ENCODE results near the gene ACSS2.

The ACSS2 gene

DNA sequence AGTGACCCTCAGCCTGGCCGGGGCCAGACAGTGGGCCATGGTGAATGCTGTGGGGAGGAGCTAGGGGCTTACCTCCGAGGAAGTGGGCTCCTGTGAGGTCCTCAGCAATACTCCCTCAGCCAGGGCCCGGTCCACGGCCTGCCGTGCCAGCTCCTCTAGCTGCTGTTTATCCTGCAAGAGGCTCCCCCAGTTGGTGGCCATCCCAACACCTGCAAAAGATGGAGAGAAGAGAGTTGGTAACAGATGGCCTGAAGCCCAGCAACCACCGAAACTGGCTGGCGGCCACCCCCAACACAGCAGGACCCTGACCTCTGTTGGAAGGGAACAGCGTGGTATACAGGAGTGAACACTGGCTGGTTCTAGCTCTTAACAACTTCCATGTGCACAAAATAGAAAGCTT lies 75.2 kb downstream of the ACSS2 start:
- H3K27ac ChIP-seq, result no peak overlapping the region
- no peak for TF ChIP-seq ZFX (IDR thresholded peaks at IDR 0.05)
- TF ChIP-seq, protein P1, sequence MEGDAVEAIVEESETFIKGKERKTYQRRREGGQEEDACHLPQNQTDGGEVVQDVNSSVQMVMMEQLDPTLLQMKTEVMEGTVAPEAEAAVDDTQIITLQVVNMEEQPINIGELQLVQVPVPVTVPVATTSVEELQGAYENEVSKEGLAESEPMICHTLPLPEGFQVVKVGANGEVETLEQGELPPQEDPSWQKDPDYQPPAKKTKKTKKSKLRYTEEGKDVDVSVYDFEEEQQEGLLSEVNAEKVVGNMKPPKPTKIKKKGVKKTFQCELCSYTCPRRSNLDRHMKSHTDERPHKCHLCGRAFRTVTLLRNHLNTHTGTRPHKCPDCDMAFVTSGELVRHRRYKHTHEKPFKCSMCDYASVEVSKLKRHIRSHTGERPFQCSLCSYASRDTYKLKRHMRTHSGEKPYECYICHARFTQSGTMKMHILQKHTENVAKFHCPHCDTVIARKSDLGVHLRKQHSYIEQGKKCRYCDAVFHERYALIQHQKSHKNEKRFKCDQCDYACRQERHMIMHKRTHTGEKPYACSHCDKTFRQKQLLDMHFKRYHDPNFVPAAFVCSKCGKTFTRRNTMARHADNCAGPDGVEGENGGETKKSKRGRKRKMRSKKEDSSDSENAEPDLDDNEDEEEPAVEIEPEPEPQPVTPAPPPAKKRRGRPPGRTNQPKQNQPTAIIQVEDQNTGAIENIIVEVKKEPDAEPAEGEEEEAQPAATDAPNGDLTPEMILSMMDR (conservative IDR thresholded peaks at IDR 0.05), result no peak

DNA sequence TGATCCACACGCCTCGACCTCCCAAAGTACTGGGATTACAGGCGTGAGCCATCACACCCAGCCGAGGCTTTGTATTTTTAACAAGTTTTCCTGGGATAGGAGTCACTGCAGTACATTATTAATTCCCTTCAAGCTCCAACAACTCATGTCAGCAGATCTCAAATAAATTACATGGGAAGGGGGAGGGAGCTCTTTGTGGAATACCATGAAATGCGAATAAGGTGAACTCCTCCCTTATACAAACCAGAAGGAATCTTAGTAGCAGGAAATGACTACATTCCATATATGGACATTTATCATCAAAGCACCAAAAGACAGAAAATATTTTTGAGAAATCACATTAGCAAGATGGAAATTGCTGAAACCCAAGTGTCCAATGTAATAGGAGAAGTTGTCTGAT lies 76.3 kb downstream of the ACSS2 start:
- TF ChIP-seq ZFX (IDR thresholded peaks at IDR 0.05), result no peak
- TF ChIP-seq, protein P1 (conservative IDR thresholded peaks at IDR 0.05), result no peak
- H3K27ac ChIP-seq, result no peak overlapping the region

DNA sequence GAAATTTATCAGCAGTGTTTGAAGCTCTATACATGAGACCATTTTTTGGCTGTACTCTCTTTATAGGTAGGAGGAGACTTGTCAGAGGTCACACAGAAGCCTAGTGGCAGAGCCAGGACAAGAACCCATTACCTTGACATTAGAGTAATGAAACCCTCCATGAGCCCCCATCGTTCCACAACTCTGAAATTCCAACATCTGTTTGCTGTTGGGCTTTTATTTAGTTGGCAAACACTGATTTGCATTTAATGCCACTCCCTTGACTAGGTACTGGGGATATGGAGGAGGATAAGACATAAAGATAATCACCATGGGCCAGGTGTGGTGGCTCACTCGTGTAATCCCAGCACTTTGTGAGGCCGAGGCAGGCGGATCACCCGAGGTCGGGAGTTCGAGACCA lies 77.5 kb downstream of the ACSS2 start:
- TF ChIP-seq, protein P1 (conservative IDR thresholded peaks at IDR 0.05), result no peak
- TF ChIP-seq ZFX (IDR thresholded peaks at IDR 0.05), result no peak
- peak overlapping the region; percentile 91 for H3K27ac ChIP-seq

DNA sequence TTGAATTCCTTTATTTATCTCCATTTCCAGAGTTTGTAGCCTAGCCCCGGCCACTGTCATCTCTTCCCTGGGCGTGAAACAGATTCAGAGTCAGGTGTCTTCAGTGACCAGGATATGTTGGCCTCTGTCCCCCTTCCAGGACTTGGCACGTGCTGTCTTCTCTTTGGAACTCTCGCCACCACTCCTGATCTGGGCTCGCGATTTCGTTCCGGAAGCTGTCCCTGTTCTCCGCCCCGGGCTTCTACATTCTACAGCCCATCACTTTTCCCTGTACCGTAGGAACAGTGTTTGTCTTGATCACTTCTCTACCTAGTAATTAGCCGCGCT lies 78.5 kb downstream of the ACSS2 start:
- no peak for TF ChIP-seq ZFX (IDR thresholded peaks at IDR 0.05)
- TF ChIP-seq, protein P1 (conservative IDR thresholded peaks at IDR 0.05), result no peak
- peak overlapping the region; percentile 91 for H3K27ac ChIP-seq

DNA sequence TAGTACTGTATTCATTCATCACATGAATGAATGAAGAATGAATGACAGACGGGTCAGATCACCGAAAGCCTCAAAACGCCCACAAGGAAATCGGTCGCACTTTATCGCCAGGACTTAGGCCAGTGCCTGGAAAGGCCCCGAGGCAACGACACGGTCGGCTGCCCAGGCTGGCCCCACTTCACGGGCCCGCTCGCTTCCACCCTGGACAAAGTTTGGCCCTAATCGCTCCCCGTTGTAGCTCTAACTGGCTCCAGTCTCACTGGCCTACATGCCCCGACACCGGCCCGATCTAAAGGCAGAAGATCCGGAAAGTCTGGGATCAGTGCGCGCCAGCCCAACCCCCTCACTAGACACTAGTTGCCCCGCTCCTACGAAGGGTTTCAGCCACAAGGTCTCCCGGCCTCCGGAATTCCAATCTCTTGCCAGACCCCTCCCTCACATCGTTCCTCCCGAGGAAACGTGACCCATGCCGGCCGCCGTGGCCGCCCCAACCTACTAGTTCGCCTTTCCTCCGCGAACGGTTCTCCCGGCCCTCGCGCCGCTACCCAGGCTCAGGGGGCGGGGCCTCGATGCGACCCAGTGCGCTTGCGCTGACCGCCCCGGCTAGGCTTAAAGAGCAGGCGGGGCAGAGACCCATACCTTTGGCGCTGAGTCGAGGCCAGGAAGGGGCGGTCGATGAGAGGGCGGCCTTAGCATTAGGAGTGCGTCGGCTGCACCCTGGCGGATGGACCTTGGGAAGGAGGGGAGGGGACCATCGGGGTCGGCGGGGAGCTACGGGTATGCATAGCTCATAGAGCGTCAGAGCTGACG lies 79.0 kb downstream of the ACSS2 start, which contains the start of the genes GSS and MYH7B:
Gene GSS (minus strand): TSS at position 576 of the 810 bp plus-strand sequence. CDS start 3,954 bp downstream, outside the sequence.
Gene MYH7B (plus strand): TSS at position 638 of the 810 bp plus-strand sequence. CDS start 22,138 bp downstream, outside the sequence.
- peak within 1 kb of the TSS; percentile 91 for H3K27ac ChIP-seq
- TF ChIP-seq, protein P1 (conservative IDR thresholded peaks at IDR 0.05), result peak; percentile 71
- peak; percentile 74 for TF ChIP-seq ZFX (IDR thresholded peaks at IDR 0.05)

DNA sequence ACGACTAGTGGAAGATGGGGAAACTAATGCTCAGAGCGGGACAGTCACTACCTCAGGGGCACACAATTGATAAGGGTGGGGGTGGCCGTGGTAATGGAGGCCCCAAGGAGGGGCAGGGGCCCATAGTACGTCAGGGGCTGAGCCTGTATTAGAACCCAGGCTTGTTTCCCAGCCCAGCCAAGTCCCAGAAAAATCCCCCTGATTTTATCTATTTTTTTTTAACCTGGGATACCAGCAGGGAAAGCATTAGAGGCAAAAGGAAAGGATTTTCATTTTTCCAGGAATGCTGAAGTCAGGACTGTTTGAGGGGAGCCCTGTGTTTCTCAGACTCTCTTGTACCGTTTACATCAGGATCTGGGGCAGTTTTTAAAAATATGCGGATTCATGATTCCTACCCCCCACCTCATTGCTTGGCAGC lies 79.6 kb downstream of the ACSS2 start:
- no peak for TF ChIP-seq ZFX (IDR thresholded peaks at IDR 0.05)
- TF ChIP-seq, protein P1 (conservative IDR thresholded peaks at IDR 0.05), result peak; percentile 44
- H3K27ac ChIP-seq, result peak overlapping the region; percentile 91

DNA sequence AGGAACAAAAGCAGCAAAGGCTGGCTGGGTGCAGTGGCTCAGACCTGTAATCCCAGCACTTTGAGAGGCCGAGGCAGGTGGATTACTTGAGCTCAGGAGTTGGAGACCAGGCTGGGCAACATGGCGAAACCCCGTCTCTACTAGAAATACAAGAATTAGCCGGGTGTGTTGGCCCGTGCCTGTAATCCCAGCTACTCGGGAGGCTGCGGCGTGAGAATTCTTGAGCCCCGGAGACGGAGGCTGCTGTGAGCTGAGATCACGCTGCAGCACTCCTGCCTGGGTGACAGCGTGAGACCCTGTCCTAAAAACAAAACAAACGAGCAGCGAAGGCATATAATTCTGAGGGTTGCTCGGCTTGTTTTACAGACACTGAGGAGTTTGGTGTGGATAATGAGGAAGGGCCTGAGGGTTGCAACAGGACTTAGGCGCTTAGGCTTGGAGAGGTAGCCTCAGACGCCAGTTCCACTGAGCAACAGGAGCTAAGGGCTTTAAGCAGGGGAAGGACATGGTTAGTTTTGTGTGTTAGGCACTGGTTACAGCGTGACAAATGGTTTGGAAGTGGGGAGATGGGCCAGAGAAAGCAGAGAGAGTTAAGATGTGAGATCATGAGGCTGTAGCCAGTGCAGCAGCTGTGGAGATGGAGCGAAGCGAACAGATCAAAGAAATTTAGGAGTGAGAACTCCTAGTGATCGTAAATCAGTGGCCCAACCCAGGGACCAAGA lies 80.5 kb downstream of the ACSS2 start:
- TF ChIP-seq ZFX (IDR thresholded peaks at IDR 0.05), result no peak
- TF ChIP-seq, protein P1 (conservative IDR thresholded peaks at IDR 0.05), result no peak
- no peak overlapping the region for H3K27ac ChIP-seq

Data from C4-2B (cell line).